Astrocyte of the spinal cord (primary cell): ENCODE results near the gene PRKAG2.
A peak's percentile ranks its signal among the peaks of the same experiment; 100 is the strongest.

Experiments used
- DNase-seq: peaks from one replicate; pipeline ENCODE4 v3.0.0; 2011; ENCODE audit warnings: low read depth, low spot score
- H3K4me3 ChIP-seq: 2 replicates; pipeline ENCODE4 v1.5.1; 2011; ENCODE audit warnings: low read depth, mild to moderate bottlenecking, low read length, moderate library complexity
- in situ Hi-C: cut with HindIII; loops from 2 replicates; pipeline ENCODE4 v1.10.0; 2017; ENCODE audit warnings: low sequenced_read_pairs
- TF ChIP-seq, protein P1 (sequence below): IDR thresholded peaks from 2 replicates; pipeline ENCODE4 v1.5.1; 2012; ENCODE audit warnings: low read depth, mild to moderate bottlenecking, low read length, inconsistent platforms

Gene PRKAG2

DNA sequence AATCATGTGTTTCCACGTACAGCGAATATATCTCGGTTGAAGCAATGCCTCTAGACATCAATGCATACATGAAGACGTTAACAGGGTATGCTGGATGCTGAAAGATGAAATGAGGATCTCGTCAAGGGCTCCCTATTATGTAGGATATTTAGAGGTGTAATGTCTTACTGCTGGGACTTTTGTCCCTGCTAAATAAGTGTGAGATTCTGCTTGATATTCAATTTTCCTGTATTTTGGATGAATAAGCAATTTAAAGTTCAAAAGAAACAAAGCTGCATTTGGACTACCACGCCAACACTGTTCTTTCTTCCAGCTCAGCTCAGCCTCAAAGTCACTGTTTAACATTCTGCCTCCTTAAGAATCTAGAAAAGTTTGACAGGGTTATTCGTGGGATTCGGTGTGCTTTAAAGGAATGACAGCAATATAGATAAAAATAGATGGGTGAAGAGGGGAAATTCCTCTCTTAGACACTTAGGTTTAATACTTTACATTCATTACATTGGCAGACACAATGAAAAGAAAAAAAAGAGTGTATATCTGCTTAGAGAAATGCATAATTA, 247.1 kb downstream of the PRKAG2 start:
- no peak for DNase-seq
- no peak overlapping the region for H3K4me3 ChIP-seq
- TF ChIP-seq, protein P1, sequence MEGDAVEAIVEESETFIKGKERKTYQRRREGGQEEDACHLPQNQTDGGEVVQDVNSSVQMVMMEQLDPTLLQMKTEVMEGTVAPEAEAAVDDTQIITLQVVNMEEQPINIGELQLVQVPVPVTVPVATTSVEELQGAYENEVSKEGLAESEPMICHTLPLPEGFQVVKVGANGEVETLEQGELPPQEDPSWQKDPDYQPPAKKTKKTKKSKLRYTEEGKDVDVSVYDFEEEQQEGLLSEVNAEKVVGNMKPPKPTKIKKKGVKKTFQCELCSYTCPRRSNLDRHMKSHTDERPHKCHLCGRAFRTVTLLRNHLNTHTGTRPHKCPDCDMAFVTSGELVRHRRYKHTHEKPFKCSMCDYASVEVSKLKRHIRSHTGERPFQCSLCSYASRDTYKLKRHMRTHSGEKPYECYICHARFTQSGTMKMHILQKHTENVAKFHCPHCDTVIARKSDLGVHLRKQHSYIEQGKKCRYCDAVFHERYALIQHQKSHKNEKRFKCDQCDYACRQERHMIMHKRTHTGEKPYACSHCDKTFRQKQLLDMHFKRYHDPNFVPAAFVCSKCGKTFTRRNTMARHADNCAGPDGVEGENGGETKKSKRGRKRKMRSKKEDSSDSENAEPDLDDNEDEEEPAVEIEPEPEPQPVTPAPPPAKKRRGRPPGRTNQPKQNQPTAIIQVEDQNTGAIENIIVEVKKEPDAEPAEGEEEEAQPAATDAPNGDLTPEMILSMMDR, result no peak
- in situ Hi-C loops, result no loop called here

DNA sequence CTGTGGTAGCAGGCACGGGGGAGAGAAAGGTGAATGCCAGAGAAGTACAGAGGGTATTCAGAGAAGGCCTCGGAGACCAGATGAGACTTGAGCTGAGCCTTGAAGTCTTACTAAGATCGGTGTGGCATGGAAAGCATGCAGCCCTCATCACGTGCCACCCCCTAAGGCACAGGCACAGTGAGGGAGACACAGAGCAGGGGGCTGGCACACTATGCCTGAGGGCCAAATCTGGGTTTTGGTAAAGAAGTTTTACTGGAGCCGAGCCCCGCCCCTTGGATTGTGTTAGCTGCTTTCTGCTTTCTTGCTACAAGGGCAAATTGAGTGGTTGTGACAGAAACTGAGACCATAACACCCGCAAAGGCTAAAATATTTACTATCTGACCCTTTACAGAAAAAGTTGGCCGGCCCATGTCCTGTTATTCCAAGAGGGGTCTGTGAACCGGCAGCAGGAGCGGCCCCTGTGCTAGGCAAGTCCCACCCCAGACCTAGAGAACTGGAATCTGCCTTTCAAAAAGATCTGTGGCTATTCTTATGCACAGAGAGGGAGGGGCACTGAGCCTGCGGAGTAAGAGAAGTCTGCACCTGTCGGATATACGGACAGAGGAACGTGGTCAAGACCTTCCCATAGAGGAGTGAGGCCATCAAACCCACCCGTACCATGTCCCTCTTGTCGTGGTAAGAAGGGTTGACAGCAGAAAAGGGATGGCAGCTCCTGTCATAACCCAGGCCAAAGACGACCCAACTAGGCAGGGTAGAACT, 247.9 kb downstream of the PRKAG2 start:
- H3K4me3 ChIP-seq, result no peak overlapping the region
- TF ChIP-seq, protein P1, result no peak
- no peak for DNase-seq
- in situ Hi-C loops, result no loop called here

DNA sequence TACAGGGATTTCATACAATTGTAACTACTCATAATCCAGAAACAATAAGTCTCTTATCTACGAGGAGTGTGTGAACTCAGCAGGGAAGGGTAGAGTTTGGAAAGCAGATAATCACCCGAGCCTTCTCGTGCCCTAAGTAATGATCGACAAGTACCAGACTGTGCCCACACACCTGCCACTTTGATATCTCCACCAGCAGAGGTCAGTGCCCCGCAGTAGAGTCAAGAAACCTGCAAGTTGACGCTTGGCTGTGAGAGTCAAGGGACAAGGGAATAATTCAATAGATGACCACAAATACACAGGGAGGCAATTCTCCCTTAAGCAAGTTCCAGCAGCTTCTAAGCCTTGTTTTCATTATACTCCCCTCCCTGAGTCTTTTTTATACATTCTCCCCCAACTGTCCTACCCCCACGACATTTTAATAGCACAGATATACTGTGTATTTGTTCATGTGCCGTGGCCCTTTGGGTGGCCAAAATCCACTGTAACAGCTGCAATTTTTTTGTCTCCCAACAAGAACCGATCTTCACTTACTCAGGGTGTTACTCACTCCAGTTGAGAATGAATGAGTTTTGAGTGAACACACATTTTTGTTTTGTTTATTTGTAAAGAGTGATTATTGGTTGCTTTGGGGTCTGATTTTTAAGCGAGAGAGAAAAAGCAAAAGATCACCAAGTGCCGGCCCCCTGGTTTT, 250.3 kb downstream of the PRKAG2 start:
- H3K4me3 ChIP-seq, result no peak overlapping the region
- peak; percentile 35 for DNase-seq
- TF ChIP-seq, protein P1, result peak; percentile 52
- in situ Hi-C loops, result no loop called here

DNA sequence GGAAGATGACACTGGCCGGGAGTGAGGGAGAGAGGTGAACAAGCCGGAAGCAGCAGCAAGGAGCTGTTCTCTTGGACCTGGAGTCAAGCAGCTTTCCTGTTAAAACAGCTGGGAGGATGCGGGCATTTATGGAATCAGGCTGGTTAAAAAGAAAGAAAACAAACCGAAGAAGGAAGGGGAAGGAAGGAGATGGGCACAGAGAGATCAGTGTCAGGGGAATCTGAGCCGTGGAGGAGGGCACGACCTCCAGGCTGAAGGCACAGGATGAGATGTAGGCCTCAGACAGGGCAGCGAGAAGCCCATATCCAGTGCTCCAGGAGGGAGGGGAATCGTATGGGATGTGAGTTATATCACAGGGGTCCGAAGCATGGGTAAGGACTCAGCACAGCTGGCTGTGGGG, 251.3 kb downstream of the PRKAG2 start:
- H3K4me3 ChIP-seq, result no peak overlapping the region
- no peak for DNase-seq
- TF ChIP-seq, protein P1, result no peak
- in situ Hi-C loops, result no loop called here

DNA sequence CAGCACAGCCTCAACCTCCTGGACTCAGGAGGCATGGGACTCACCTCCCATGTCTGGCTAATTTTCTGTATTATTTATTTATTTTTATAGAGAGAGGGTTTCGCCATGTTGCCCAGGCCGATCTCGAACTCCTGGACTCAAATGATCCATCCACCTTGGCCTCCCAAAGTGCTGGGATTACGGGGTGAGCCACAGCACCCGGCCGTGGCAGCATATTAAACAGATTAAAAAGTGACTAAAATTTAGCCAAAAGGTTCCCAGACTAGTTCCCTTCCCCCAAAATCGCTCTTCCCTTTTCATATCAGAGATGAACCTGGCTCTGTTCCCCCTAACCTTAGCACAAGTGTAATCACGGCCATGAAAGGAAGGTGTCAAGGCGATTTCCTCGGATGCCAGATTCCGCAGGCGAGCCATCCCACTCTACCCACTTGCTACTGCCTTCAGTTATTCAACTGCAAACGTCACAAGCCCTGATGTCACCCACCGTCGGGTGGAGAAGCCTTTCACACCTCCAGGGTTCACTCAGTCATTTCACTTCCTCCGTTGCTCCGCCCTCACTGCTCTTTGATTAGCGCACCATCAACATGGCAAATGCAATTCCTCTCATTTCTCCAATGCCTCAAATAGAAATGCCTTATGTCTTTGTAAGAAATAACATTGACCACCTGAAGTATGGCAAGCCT, 252.5 kb downstream of the PRKAG2 start:
- H3K4me3 ChIP-seq, result no peak overlapping the region
- TF ChIP-seq, protein P1, result no peak
- in situ Hi-C loops, result no loop called here
- no peak for DNase-seq

DNA sequence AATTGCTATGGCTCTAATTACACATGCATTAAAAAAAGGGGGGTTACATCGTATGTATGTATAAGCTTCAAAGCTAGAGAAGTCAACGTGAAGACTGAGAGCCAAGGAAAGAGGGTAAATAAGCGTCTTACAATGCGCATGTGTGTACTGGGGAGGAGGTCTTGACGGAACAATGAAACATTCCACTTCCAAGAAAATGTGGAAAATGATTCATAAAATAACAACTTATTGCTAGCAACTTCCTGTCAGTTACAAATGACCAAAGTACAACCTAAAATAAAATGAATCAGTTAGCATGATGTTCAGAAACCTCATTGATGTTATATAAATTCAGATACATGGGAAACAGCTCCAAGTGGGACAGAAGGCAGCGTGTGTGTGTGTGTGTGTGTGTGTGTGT, 253.1 kb downstream of the PRKAG2 start:
- TF ChIP-seq, protein P1, result no peak
- H3K4me3 ChIP-seq, result no peak overlapping the region
- in situ Hi-C loops, result no loop called here
- DNase-seq, result peak; percentile 79
